H9 (cell line): ENCODE data around the gene SLC35A4. TPM values are rescaled to one million over a fixed set of nuclear protein-coding genes. Genes with fewer than 3 reads are reported as not detected.

ENCODE experiments used
- DNase-seq: peaks from one replicate; pipeline ENCODE4 v3.0.0-alpha.2; 2017
- H2AFZ ChIP-seq: one replicate; pipeline ENCODE4 v1.6.1; 2013; ENCODE audit warnings: mild to moderate bottlenecking, low read length, control low read depth, moderate library complexity
- H2AK5ac ChIP-seq: 2 replicates; pipeline ENCODE4 v1.6.1; 2013; ENCODE audit warnings: low read length, control low read depth, mixed read lengths; ENCODE audit not compliant: insufficient read length
- H2BK120ac ChIP-seq: one replicate; pipeline ENCODE4 v1.6.1; 2013; ENCODE audit warnings: low read depth, mild to moderate bottlenecking, low read length, control low read depth, inconsistent platforms; ENCODE audit not compliant: poor library complexity, severe bottlenecking
- H2BK12ac ChIP-seq: 2 replicates; pipeline ENCODE4 v1.6.1; 2013; ENCODE audit warnings: low read length, control low read depth, mixed read lengths, low read depth; ENCODE audit not compliant: insufficient read length
- H2BK15ac ChIP-seq: 2 replicates; pipeline ENCODE4 v1.6.1; 2013; ENCODE audit warnings: low read depth, low read length, control low read depth
- H2BK20ac ChIP-seq: one replicate; pipeline ENCODE4 v1.6.1; 2013; ENCODE audit warnings: low read depth, mild to moderate bottlenecking, low read length, control low read depth, inconsistent platforms; ENCODE audit not compliant: poor library complexity, severe bottlenecking
- H2BK5ac ChIP-seq: 2 replicates; pipeline ENCODE4 v1.6.1; 2013; ENCODE audit warnings: low read length, control low read depth, mixed read lengths; ENCODE audit not compliant: insufficient read length
- H3K14ac ChIP-seq: 2 replicates; pipeline ENCODE4 v1.6.1; 2013; ENCODE audit warnings: low read length, control low read depth; ENCODE audit not compliant: insufficient read depth
- H3K18ac ChIP-seq: 2 replicates; pipeline ENCODE4 v1.6.1; 2013; ENCODE audit warnings: low read depth, mild to moderate bottlenecking, mixed read lengths, low read length, control low read depth; ENCODE audit not compliant: insufficient read length
- H3K23ac ChIP-seq: 2 replicates; pipeline ENCODE4 v1.6.1; 2013; ENCODE audit warnings: low read length, control low read depth, mixed read lengths, low read depth; ENCODE audit not compliant: insufficient read length
- H3K23me2 ChIP-seq: 2 replicates; pipeline ENCODE4 v1.6.1; 2013; ENCODE audit warnings: low read depth, mild to moderate bottlenecking, mixed read lengths, low read length, control low read depth; ENCODE audit not compliant: insufficient read length, poor library complexity, severe bottlenecking
- H3K27ac ChIP-seq: 2 replicates; pipeline ENCODE4 v1.5.1; 2013; ENCODE audit warnings: low read length, control low read depth, mixed read lengths, low read depth; ENCODE audit not compliant: insufficient read length
- H3K27me3 ChIP-seq: 2 replicates; pipeline ENCODE4 v1.6.1; 2013; ENCODE audit warnings: low read length, control low read depth, inconsistent platforms; ENCODE audit not compliant: insufficient read depth
- H3K4ac ChIP-seq: 2 replicates; pipeline ENCODE4 v1.6.1; 2013; ENCODE audit warnings: low read depth, mild to moderate bottlenecking, control low read depth, inconsistent platforms, low read length, moderate library complexity
- H3K4me1 ChIP-seq: 2 replicates; pipeline ENCODE4 v1.6.1; 2013; ENCODE audit warnings: low read length, control low read depth, inconsistent platforms; ENCODE audit not compliant: insufficient read depth
- H3K4me2 ChIP-seq: 2 replicates; pipeline ENCODE4 v1.6.1; 2013; ENCODE audit warnings: low read length, control low read depth, mixed read lengths; ENCODE audit not compliant: insufficient read length, insufficient read depth
- H3K56ac ChIP-seq: 2 replicates; pipeline ENCODE4 v1.6.1; 2013; ENCODE audit warnings: low read depth, mild to moderate bottlenecking, mixed read lengths, low read length, control low read depth; ENCODE audit not compliant: insufficient read length
- H3K79me1 ChIP-seq: 2 replicates; pipeline ENCODE4 v1.6.1; 2013; ENCODE audit warnings: low read depth, mild to moderate bottlenecking, moderate library complexity, low read length, control low read depth, inconsistent platforms; ENCODE audit not compliant: insufficient read depth, poor library complexity, severe bottlenecking
- H3K79me2 ChIP-seq: 2 replicates; pipeline ENCODE4 v1.6.1; 2013; ENCODE audit warnings: low read length, control low read depth, inconsistent platforms; ENCODE audit not compliant: insufficient read depth
- H3K9ac ChIP-seq: 2 replicates; pipeline ENCODE4 v1.6.1; 2013; ENCODE audit warnings: low read length, control low read depth, mixed read lengths; ENCODE audit not compliant: insufficient read length; ENCODE audit errors: extremely low read depth
- H3K9me3 ChIP-seq: one replicate; pipeline ENCODE4 v1.6.1; 2013; ENCODE audit warnings: low read depth, low read length, inconsistent platforms; ENCODE audit not compliant: control insufficient read depth
- H3T11ph ChIP-seq: one replicate; pipeline ENCODE4 v1.6.1; 2013; ENCODE audit warnings: mild to moderate bottlenecking, low read length, control low read depth, inconsistent platforms
- H4K20me1 ChIP-seq: one replicate; pipeline ENCODE4 v1.6.1; 2013; ENCODE audit not compliant: control insufficient read depth, insufficient read length, insufficient read depth
- H4K5ac ChIP-seq: 2 replicates; pipeline ENCODE4 v1.6.1; 2013; ENCODE audit warnings: low read depth, mild to moderate bottlenecking, mixed read lengths, low read length, control low read depth; ENCODE audit not compliant: insufficient read length
- H4K8ac ChIP-seq: replicated peaks from 2 replicates; pipeline ENCODE4 v1.6.1; 2013; ENCODE audit warnings: low read length, control low read depth, mixed read lengths, low read depth; ENCODE audit not compliant: insufficient read length
- H4K91ac ChIP-seq: 2 replicates; pipeline ENCODE4 v1.6.1; 2013; ENCODE audit warnings: low read depth, mild to moderate bottlenecking, moderate library complexity, mixed read lengths, low read length, control low read depth; ENCODE audit not compliant: insufficient read length
- H3K27ac Mint-ChIP-seq, 3 experiments: 2 replicates in 2 of 3; 3 replicates in 1 of 3; pipeline ENCODE4 v1.8.0; 2020 to 2021; ENCODE audit warnings: mixed read lengths in 3 of 3, mild to moderate bottlenecking in 1 of 3, moderate library complexity in 1 of 3
- H3K27me3 Mint-ChIP-seq: 2 replicates; pipeline ENCODE4 v1.8.0; 2021; ENCODE audit warnings: low read depth, mild to moderate bottlenecking, moderate library complexity, mixed read lengths
- H3K36me3 Mint-ChIP-seq, 3 experiments: 2 replicates in 2 of 3; 3 replicates in 1 of 3; pipeline ENCODE4 v1.8.0; 2020 to 2021; ENCODE audit warnings: low read depth in 3 of 3, mixed read lengths in 3 of 3; ENCODE audit not compliant: insufficient read depth in 1 of 3
- H3K4me1 Mint-ChIP-seq, 2 experiments: 2 replicates each; pipeline ENCODE4 v1.8.0; 2020; ENCODE audit warnings: mixed read lengths in 2 of 2
- H3K4me3 Mint-ChIP-seq, 2 experiments: 2 replicates in 1 of 2; 3 replicates in 1 of 2; pipeline ENCODE4 v1.8.0; 2020 to 2021; ENCODE audit warnings: mild to moderate bottlenecking in 2 of 2, mixed read lengths in 2 of 2, moderate library complexity in 1 of 2
- H3K9me3 Mint-ChIP-seq, 2 experiments: 2 replicates in 1 of 2; 3 replicates in 1 of 2; pipeline ENCODE4 v1.8.0; 2020; ENCODE audit warnings: mild to moderate bottlenecking in 2 of 2, mixed read lengths in 2 of 2, moderate library complexity in 1 of 2
- CTCF ChIP-seq: fragments of 200-600 bp; sonication (generic); conservative IDR thresholded peaks from 3 replicates; pipeline ENCODE4 v1.8.0; 2021; ENCODE audit warnings: antibody characterized with exemption, mild to moderate bottlenecking
- WGBS: extraction: QIAGEN DNeasy Blood & Tissue Kit; methylation state at CpG from one replicate; pipeline ENCODE4 v1.1.7; 2013; ENCODE audit warnings: missing lambda C conversion rate, low lambda C conversion rate, mixed read lengths; ENCODE audit not compliant: insufficient read length; ENCODE audit errors: extremely low coverage; 5-methylcytosine and 5-hydroxymethylcytosine counted together
- total RNA-seq: library from RNA; stranded (reverse); gene quantifications from 2 replicates; pipeline ENCODE4 v1.2.1, GENCODE V29; 2021

SLC35A4 gene
- total RNA-seq, 1 experiment from 2014 or later, result 92.0 TPM

- no peaks in the 10 kb centered on the region for H3K79me2 ChIP-seq
- DNase-seq, result no peak
- H3K27me3 ChIP-seq, result no peaks in the 10 kb centered on the region
- Mint-ChIP-seq H3K9me3 (no peaks in the 10 kb centered on the region; a peak in 1 of 5 replicates), H3K4me3 (no peak overlapping the region), H3K4me1 (peaks cover 5 to 6% of the 10 kb centered on the region in 2 experiments), H3K27ac (no peak overlapping the region), H3K36me3 (no peaks in the 10 kb centered on the region), H3K27me3 (peaks cover 6% of the 10 kb centered on the region)
- H3K56ac ChIP-seq, result no peak overlapping the region
- H3K9ac ChIP-seq, result no peak overlapping the region
- H3K4ac ChIP-seq, result no peak overlapping the region
- no peak overlapping the region for H3T11ph ChIP-seq
- no peaks in the 10 kb centered on the region for H4K20me1 ChIP-seq
- H3K9me3 ChIP-seq, result no peaks in the 10 kb centered on the region
- H2BK5ac ChIP-seq, result no peak overlapping the region
- H2AFZ ChIP-seq, result no peak overlapping the region
- H4K8ac ChIP-seq, result no peak overlapping the region
- no peak for TF ChIP-seq CTCF
- no peak overlapping the region for H4K91ac ChIP-seq
- H2BK20ac ChIP-seq, result no peak overlapping the region
- H3K27ac ChIP-seq, result no peak overlapping the region
- no peak overlapping the region for H3K23ac ChIP-seq
- H3K79me1 ChIP-seq, result no peaks in the 10 kb centered on the region
- H3K18ac ChIP-seq, result no peak overlapping the region
- no CpG with 5 or more reads among the region's 6 CpGs for WGBS
- no peaks in the 10 kb centered on the region for H3K23me2 ChIP-seq
- no peak overlapping the region for H3K4me2 ChIP-seq
- no peak overlapping the region for H4K5ac ChIP-seq
- no peak overlapping the region for H2BK12ac ChIP-seq
- H2AK5ac ChIP-seq, result no peak overlapping the region
- H2BK15ac ChIP-seq, result no peak overlapping the region
- peak overlapping the region; percentile 32; the same call in 1 of the 2 replicates for H3K14ac ChIP-seq
- H2BK120ac ChIP-seq, result no peak overlapping the region
- H3K4me1 ChIP-seq, result no peaks in the 10 kb centered on the region
Observed at GRCh38 chr5:140594169-140594568, 29.5 kb downstream of the SLC35A4 start.
